GM19372 (cell line): ENCODE results near the gene TRIB2.

Experiments used
- ATAC-seq: cut with Tn5 transposase; IDR thresholded peaks from one replicate; pipeline ENCODE4 v1.9.1; 2021; ENCODE audit warnings: mild to moderate bottlenecking, low read depth, moderate library complexity; ENCODE audit not compliant: unreplicated experiment

The TRIB2 gene

GRCh38 chr2:12694990-12695774, 21.6 kb upstream of the TRIB2 start:
- ATAC-seq = peak; percentile 92

GRCh38 chr2:12697617-12698016, 19.1 kb upstream of the TRIB2 start:
- ATAC-seq = no peak

GRCh38 chr2:12700989-12701388, 15.7 kb upstream of the TRIB2 start:
- ATAC-seq = no peak

GRCh38 chr2:12701786-12702167, 15.0 kb upstream of the TRIB2 start:
- ATAC-seq = no peak

- no peak for ATAC-seq
Observed at GRCh38 chr2:12702168-12703121, 14.3 kb upstream of the TRIB2 start.

- no peak for ATAC-seq
Observed at GRCh38 chr2:12704378-12704777, 12.4 kb upstream of the TRIB2 start.

- no peak for ATAC-seq
Observed at GRCh38 chr2:12705230-12705629, 11.5 kb upstream of the TRIB2 start.

- ATAC-seq = no peak
Observed at GRCh38 chr2:12705742-12706141, 11.0 kb upstream of the TRIB2 start.

- no peak for ATAC-seq
Observed at GRCh38 chr2:12708508-12709206, 8.1 kb upstream of the TRIB2 start.

- no peak for ATAC-seq
Observed at GRCh38 chr2:12709207-12709522, 7.6 kb upstream of the TRIB2 start.

GRCh38 chr2:12710301-12710700, 6.4 kb upstream of the TRIB2 start:
- no peak for ATAC-seq

GRCh38 chr2:12711339-12711738, 5.4 kb upstream of the TRIB2 start:
- ATAC-seq = no peak

- no peak for ATAC-seq
Observed at GRCh38 chr2:12712881-12713280, 3.9 kb upstream of the TRIB2 start.

- ATAC-seq = no peak
Observed at GRCh38 chr2:12714391-12715221, 2.1 kb upstream of the TRIB2 start.

- ATAC-seq = no peak
Observed at GRCh38 chr2:12715258-12716031, 1.3 kb upstream of the TRIB2 start.

- peak; percentile 43 for ATAC-seq
Observed at GRCh38 chr2:12716032-12716281, 779 bp upstream of the TRIB2 start.

- ATAC-seq = peak; percentile 37
Observed at GRCh38 chr2:12717191-12718014, 667 bp downstream of the TRIB2 start.

- no peak for ATAC-seq
Observed at GRCh38 chr2:12718015-12718671, 1.4 kb downstream of the TRIB2 start.
